Medulla oblongata (tissue), 1 donor: ENCODE results near the gene GJC1.

ENCODE experiments used
- DNase-seq: peaks from one replicate; pipeline ENCODE4 v3.0.0-alpha.2; 2015; ENCODE audit errors: extremely low spot score

The GJC1 gene

DNA sequence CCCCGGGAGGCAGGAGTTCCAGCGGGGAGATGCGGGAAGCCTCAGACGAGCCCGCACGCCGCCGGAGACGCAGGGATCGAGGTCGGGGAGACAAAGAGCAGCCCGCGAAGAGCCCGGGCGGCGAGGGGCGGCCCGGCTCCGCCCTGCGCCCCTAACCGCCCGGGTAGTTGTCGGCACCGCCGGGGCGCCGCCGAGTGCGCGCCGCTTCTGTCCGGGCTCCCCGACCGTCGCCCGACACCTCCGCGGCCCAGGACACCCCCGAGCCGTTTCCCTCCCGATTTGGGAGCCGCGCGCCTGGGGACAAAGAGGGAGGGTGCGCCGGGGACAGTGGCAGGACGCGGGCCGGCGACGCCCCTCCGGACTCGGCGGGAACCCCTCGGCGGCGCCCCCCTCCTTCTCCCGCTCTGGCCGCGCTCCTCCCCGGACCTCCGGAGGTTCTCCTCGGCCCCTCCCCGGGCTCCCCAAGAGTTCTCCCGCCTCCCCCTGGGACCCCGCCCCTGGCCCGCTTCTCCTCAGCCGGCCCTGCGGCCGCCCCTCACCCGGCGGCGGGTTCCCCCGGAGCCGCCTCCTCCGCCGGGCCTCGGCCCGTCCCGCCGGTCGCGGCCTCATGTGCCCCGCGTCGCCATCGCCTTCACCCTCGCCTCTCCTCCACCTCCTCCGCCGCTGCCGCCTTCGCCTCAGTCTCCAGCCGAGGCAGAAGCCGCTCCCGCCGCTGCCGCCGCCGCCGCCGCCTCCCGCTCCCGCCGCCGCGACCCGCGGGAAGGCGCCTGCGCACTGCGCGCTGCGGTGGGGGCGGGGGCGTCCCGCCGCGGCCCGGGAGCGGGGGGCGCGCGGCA is at the start of gene GJC1:
GJC1 (minus strand) TSS at position 765 of the 836 bp plus-strand sequence. CDS start 24,470 bp downstream, outside the sequence.
- no peak for DNase-seq

- DNase-seq, result no peak
Observed at GRCh38 chr17:44879376-44879775, 49.3 kb upstream of the GJC1 start.

DNA sequence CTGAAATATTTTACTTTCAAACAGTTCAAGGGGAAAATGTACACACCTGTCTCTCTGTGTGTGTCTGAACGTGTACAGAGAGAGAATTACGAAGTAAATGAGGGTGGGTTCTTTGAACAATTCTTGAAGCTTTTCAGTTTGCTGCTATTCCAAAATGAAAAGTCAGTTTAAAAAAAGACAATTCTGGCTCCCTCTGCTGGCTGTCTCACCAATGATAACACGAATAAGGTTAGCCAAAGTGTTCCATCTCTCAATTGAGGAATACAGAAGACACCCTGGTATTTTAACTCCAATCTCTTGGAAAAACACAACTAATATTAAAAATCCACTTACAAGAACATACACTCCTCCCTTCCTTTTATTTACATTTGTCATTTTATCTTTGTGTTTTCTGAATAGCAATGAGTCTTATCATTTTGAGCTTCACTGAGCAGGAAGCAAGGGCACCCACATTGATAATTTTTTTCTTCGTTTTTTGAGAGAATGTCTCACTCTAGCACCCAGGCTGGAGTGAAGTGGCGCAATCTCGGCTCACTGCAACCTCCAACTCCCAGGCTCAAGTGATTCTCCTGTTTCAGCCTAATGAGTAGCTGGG is 48.6 kb upstream of the GJC1 start:
- DNase-seq, result peak; percentile 24

DNA sequence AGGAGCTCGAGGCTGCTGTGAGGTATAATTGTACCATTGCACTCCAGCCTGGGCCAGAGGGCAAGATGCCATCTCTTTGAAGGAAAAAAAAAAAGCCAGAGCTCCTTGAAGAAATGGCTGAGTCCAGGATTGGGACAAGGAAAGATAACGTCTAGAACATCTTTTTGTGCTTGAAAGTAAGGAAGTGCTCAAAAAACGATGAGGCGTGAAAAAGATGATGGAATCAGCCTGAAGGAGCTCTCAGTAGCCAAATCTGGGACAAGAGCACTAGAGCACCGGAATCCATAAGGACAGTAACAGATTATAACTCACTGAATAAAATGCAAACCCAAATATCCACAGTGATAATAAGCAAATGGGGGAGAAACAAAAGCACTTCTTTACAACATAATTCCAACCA is 47.0 kb upstream of the GJC1 start:
- no peak for DNase-seq

GRCh38 chr17:44875761-44876160 is 45.7 kb upstream of the GJC1 start:
- no peak for DNase-seq

DNA sequence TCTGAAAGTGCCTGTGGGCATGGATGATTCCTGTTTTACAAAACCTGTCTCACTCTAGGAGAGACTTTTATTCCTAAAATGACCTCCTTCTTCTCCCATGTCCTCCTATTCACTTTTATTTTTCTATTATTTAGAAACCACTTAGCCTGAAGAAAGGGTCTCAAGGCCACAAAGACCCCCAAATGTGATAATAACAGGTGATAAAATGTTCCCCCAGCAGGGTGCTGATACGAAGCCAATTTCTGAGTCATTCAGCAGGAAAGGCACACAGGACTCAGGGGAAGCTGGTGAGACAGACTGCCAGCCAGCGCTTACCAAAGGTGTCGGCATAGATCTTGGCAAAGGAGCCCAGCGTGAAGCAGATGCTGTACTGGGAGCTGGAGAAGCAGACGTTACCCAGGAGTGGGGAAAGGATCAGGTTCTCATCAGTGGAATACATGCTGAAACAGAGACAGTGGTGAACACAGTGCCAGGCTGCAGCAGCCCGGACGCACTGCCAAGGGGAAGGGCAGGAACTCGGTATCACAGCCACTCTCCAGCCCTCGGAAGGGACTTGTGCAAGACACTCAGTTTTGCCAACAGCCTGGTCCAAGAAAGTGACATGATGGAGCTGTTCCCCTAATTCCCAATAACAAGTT is 42.2 kb upstream of the GJC1 start:
- no peak for DNase-seq

DNA sequence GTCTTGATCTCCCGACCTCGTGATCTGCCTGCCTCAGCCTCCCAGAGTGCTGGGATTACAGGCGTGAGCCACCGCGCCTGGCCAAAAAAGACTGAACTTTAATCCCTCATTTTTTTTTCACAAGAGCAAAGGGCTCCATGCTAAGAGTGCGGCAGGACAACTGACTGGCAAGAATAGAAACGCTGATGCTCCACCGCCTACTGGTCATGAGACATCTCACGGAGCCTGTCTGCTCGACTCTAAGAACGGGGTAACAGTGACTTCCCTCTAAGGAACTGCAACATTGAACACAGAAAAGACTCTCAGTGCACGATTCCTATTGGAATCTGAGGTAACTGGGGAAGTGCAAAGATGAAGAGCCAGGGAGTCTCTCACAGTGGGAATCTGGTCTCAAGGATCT is 41.5 kb upstream of the GJC1 start:
- no peak for DNase-seq

GRCh38 chr17:44867841-44868240 is 37.8 kb upstream of the GJC1 start:
- no peak for DNase-seq

DNA sequence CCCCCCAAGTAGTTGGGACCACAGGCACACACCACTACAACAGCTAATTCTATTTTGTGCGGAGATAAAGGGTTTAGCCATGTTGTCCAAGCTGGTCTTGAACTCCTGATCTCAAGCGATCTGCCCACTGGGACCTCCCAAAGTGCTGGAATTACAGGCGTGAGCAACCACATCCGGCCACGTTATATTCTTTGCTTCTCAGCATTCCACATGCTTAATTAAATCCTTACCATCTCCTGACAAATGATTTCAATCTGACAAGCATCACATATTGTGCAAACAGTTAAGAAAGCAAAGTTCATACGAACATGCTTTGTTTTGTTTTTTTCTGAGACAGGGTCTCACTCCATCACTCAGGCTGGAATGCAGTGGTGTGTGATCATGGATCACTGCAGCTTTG is 35.8 kb upstream of the GJC1 start:
- no peak for DNase-seq

DNA sequence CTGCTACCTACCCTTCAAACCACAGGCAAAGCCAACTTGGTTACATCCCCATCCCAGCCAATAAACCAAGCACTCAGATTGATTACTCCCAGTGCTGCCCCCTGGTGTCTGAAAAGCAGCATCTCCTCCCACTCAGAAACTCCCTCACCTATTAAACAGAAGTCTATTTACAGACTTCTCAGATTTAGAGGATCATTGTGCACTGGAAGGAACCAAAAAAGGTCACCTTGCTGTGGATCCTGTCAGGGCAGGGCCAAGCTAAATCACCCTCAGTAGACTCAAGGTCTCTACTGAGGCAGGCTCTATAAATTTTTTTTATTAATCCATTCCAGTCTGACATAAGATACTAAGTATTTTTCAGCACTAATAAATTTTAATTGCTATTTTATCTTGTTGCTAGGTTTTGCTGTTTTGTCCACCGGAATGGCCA is 35.2 kb upstream of the GJC1 start:
- peak; percentile 77 for DNase-seq

GRCh38 chr17:44864831-44865230 is 34.7 kb upstream of the GJC1 start:
- no peak for DNase-seq

DNA sequence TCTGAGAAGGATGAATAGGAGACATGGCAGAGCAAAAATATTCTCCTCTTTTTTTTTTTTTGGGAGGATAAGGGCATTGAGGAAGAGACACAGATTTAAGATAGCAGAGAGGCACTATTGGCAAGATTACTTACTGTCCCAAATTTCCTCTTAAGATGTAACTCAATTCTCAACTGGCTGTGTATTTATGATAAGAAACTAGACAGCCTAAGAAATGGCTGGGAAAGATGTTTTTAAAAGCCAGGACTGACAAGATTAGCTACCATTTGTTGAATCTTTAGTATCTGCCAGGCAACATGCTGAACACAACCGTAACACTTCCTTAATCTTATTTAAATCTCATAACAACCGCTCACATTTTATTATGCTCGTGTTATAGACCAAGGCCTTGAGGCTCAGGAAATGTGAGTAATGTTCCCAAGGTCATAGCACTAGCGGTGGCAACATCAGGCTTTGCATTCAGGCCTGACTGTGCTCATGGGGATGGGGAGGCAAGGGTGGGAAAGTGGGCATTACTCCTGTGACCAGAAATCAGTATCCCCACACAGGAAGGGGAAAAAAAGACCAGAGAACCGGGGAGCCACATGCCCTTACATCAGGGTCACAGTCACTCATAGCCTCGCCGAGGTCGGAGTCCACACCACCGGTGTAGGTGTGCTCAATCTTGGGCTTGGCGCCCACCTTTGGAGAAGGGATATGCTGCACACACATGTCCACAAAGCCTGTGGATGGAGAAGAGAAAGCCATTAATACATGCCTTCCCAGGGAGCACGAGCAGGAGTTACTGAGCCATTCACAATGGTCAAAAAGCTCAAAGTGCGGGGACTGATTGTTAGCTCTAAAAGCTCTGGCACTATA is 33.2 kb upstream of the GJC1 start:
- no peak for DNase-seq

GRCh38 chr17:44862278-44862914 is 32.3 kb upstream of the GJC1 start:
- no peak for DNase-seq

- no peak for DNase-seq
Observed at GRCh38 chr17:44859701-44860100, 29.6 kb upstream of the GJC1 start.

DNA sequence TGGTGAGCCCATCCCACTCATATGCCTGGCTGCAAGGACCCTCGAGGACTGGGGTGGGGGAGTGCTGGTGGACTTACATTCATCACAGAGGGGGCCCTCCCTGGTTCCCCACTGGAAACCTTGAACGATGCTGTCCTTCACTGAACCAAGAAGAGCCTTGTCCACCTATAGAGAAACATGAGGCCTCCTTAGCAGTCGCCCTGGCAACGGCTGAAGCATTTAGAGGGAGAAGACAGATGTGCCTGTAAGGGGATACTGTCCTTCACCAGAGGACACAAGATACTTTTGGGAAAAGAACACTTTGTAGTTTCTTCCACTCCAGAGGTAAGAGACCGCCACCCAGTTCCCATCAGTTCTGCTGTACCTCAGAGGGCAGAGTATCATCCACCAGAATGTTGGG is 24.1 kb upstream of the GJC1 start:
- no peak for DNase-seq

DNA sequence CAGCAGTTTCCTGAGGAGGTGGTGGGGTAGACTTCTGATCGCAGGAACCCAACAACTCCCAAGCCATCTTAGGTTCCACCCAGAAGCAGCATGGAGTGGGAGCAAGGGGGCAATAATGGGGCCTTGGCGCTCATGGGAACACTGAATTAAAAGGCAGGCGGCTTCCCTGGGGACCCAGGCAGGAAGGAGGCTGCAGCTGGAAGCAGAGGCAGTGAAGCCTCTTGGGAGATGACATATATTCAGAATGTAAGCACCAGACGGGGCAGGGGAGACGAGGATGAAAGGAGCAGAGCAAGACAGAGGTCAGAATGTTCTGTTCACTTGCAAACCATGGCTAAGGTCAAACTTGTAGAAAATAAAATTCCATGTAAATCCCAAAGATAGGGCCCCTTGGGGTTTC is 20.5 kb upstream of the GJC1 start:
- DNase-seq, result no peak

DNA sequence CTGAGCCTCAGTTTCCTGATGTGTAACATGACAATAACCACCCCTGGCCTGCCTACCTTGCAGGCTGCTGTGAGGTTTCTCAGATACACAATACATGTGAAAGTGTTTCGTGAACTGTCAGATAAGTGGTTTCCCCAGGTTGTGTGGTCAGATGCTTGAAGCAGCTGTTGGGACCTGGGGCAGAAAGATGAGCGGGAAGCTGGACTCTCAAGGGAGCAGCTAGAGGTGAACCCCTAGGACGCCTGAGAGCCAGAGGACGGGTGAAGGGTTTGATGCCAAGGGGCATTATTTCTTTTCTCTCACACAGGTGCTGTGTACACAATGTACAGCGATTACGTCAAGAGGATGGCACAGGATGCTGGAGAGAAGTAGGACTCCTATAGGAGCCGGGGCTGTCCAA is 19.9 kb upstream of the GJC1 start:
- no peak for DNase-seq

DNA sequence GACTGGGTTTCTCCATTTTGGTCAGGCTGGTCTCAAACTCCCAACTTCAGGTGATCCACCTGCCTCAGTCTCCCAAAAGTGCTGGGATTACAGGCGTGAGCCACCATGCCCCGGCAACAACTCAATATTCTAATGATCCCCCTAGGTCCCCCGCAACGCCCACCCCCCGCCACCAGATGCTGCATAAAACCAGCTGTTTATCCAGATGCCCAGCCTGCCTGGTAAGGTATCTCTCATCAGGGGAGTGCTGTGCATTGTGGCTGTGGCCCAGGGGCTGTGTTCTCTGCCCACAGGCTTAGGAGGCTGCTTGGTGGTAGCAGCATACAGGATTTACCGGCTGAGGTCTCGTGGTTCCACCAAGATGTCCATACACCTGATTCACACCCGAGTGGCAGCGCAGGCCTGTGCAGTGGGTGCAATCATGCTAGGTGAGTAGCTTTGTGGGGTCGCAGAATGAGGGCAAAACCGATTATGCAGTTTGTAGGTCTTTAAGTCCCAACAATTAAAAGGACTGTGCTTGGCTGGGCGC is 18.9 kb upstream of the GJC1 start:
- DNase-seq, result no peak

DNA sequence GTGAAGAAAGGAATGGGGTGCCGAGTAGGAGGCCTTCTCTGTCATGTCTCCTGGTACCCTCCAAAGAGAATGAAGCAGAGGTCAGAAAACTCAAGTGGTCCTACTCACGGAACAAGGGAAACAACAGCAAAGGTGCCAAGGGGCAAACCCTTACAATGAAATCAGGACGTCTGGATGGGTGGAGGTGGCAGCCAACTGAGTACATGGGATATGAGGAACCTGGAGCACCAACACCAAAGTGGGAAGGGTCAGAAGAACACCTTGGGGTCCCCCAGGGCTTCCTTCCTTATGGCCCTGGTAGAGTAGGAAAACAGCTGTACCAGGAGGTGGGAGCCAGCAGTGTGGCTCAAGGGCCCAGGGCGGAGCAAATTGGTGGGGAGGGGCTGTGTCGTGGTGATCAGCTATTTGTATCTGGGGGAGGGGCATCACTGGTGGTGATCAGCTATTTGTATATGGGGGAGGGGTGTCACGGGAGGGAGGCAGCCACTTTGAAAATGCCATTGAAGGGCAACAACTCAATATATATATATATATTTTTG is 18.2 kb upstream of the GJC1 start:
- no peak for DNase-seq

GRCh38 chr17:44847586-44847985 is 17.5 kb upstream of the GJC1 start, which contains the start of gene HIGD1B:
TSS of gene HIGD1B (plus strand) at chr17:44847883. CDS start at chr17:44848153, 270 bp downstream.
- no peak for DNase-seq

- no peak for DNase-seq
Observed at GRCh38 chr17:44846206-44846605, 16.1 kb upstream of the GJC1 start.
